DOHH2 (cell line): ENCODE data around the gene C16orf92.

Source experiments
- CTCF ChIP-seq: fragments of 200-600 bp; sonication (generic); IDR thresholded peaks from one replicate; pipeline ENCODE4 v1.5.1; 2014; ENCODE audit warnings: antibody characterized with exemption, mild to moderate bottlenecking, low read depth, low read length; ENCODE audit not compliant: poor library complexity, severe bottlenecking
- EZH2phosphoT487 ChIP-seq: fragments of 200-600 bp; sonication (generic); IDR thresholded peaks from 2 replicates; pipeline ENCODE4 v1.6.1; 2017; ENCODE audit warnings: borderline replicate concordance, mild to moderate bottlenecking, antibody characterized with exemption, low read length, moderate library complexity, mixed read lengths

- no peak for TF ChIP-seq CTCF
- TF ChIP-seq EZH2phosphoT487, result no peak
Measured at GRCh38 chr16:30011714-30012504, 11.1 kb upstream of the C16orf92 start.
